NCI-H524 treated with DMSO at 0.1 percent for 48 hours (cell line): ENCODE measurements around the gene GRIA4.
A peak's percentile ranks its signal among the peaks of the same experiment; 100 is the strongest.

ENCODE experiments used
- DNase-seq: peaks from one replicate; lab custom pipeline; 2025; lab: John Stamatoyannopoulos, UW

Gene GRIA4

DNA sequence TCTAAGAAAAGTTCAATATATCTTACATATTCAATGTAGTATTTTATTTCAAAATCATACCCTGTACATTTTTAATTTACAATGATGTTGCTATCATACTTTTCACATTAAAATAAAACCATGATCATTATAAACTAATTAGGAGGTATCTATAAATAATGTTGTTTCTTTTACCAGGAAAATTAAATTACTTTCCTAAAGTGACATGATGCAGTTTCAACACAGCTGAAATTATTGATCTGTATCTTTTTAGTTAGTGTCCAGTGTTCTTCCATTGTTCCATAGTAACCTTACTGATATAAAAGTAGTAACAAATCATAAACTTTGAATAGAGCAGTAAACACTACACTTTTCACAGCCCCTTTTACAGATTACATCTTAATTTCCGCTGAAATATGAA is 29.7 kb downstream of the GRIA4 start:
- no peak for DNase-seq

DNA sequence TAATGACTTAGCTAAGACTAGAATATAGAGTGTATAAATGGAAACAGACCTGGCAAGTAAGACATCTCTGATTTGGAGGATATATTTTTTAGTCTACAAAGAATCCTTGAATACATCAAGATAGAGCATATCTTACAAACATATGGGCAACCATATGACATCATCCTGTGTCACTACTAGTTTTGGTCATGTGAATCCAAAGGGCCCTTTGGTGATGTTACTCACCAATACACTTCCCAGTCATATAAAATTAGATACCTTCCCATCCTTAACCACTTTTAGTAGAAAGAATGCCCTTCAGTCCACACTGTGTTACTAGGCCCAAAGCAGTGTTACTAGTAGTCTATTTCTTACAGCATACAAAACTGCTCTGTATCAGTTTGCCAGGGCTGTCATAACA is 31.6 kb downstream of the GRIA4 start:
- no peak for DNase-seq

DNA sequence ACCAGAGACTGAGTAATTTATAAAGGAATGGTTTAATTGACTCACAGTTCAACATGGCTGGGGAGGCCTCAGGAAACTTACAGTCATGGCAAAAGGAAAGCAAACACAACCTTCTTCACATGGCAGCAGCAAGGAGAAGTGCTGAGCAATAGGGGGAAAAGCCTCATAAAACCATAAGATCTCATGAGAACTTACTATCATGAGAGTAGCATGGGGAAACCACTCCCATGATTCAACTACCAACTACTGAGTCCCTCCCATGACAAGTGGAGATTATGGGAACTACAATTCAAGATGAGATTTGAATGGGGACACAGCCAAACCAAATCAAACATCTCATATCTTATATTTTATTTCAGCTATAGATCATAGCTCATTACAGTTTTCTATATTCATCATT is 33.0 kb downstream of the GRIA4 start:
- DNase-seq, result no peak

DNA sequence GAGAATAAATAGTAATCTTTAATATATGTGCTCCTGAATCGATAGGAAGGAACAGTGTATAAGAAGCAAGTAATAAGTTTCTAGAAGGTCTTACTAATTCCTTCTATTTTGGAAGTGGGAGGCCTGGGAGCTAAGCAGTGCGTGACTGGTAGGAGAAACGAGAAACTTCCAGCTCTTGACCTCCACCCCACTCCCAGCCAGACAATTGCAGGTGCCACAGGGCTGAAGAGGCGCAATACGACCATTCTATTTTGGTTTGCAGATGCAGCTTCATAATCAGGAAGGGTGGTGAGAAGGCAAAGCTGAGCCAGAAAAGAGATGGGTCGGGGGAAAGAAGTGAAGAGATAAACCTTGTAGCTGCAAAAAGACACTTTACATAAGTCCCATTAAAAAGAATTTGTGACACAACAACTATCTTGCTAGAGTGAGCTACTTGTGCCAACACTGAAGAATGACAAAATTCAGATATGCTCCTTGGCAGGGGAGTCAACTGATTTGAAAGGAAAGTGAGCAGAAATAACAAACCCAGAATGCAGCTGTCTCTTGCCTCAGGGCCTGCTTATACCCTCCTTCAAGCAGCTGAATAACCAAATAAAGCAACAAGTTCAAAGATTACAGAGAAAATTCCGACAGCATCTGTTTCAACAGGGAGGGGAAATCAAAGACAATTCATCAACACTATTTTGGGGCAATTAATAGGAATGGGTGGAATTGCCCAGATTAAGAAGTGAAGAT is 35.1 kb downstream of the GRIA4 start:
- no peak for DNase-seq

DNA sequence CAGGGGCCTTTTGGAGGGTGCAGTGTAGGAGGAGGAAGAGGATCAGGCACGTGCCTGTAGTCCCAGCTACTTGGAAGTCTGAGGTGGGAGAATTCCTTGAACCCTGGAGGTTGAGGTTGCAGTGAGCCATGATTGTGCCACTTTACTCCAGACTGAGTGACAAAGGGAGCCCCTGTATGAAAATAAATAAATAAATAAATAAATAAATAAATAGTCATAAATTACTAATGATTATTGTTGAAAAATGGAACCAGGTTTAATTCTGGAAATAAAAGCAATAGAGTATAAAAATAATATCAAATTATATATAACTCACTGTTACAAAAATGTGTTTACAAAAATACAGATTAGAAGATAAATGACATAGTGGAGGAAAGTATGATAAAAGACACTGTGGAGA is 37.9 kb downstream of the GRIA4 start:
- DNase-seq, result no peak

DNA sequence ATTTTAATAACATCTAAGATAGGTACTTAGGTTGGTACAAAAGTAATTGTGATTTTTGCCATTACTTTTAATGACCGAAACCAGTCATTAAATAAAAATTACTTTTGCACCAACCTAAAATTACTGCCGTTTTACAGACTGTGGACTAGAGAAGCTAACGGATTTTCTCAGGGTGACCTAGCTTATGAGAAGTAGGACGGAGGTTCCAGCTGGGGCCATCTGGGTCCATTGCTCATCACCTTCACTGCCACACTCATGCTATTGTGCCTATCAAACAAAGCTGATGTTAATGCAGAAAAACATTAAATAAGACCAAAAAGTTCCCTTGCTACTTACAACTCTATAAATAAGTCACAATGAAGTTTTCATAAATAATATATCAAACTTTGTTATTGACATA is 38.9 kb downstream of the GRIA4 start:
- DNase-seq, result no peak

DNA sequence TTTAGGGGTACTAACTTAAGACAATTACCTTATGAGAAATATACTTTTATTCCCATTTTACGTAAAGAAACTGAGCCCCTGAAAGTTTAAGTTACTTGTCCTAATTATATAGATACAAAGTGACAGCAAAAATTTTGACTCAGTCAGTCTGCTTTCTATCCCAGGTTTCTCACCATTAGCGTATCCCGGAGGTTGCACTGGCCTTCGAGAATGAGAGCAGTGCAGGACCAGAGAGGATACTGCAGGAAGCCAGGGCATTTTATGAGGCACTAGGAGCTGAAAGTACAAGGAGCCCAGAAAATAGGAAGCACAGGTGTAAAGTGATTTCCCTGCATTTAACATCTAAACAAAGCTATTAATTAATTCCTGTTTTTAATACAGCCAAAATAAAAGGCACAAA is 55.4 kb downstream of the GRIA4 start:
- no peak for DNase-seq

DNA sequence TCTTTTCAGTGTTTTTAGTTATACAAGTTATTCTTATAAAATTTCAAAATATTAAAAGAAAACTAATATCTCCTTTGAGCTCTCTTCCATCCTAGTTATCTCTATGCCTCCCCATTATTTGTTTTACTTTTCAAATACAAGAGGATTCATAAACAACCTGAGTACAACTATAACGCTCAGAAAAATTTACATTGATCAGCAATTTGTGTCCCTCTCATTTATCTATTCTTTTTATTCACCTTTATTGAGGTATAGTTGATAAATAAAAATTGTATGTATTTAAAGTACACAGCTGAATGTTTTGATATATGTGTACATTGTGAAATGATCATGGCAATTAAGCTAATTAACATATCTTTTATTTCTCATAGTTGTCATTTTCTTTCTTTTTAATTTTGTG is 57.6 kb downstream of the GRIA4 start:
- DNase-seq, result no peak

DNA sequence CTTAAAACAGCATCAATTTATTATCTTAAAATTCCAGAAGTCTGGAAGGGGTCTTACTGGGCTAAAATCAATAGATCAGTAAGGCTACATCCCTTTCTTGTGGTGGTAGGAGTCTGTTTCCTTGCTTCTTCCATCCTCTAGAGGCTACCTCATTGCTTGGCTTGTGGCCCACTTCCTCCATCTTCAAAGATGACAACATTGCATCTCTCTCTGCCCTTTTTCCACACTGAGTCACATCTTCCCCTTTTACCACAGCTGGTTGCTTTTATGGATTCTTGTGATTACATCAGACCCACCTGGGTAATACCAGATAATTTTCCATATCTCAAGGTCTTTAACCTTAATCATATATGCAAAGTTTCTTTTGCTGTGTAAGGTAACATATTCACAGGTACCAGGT is 60.9 kb downstream of the GRIA4 start:
- no peak for DNase-seq

DNA sequence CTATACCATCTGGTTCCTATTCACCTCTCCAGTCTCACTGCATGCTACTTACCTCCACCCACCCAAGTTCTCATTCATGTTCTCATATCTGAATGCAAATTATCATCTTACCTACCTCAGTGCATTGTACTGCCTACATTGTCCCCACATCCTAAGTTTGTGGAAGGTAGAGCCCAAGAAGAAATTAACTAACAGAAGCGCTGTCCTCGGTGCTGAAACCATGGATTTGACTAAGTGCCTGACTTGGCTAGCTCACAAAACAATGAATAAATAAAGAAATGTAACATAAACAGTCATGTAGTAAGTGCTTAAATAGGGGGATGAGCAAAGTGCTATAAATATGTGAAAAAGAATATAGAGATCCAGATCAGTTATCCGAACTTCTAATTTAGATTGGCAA is 63.2 kb downstream of the GRIA4 start:
- DNase-seq, result no peak

DNA sequence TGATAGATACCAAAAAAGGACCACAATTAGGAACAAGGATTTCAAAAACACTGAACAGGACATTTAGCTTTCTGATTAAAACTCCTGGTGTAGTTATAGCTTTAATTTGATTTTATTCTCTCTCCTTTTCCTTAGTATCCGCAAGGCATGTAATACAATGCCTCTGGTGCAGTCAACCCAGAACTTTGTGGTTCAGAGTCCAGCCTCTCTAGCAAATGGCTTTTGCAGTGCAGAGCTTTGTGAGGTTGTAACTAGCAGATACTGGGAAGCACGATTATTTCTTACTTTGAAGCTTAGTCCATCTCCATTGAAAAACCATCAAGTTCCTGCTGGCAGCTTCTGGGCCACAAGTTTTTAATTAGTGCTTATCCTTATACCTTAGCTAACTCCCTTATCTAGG is 79.8 kb downstream of the GRIA4 start:
- DNase-seq, result no peak

DNA sequence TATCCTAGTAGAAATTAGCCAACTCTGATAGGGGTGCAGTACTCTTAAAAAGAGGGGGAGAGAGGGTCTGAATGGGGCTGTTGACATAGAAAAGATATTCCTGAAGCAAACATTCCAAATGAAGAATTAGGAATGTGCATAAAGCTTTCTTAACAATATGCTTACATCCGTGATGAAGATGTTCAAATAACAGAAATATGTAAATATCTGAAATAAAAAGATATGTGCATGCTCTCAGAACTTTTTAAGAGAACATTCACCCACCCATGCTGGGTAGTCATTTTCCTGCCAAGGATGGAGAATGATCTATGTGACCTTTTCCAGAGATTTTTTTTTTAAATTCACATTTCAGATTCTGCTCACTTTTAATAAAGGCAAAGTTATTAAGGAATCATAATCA is 80.6 kb downstream of the GRIA4 start:
- no peak for DNase-seq

DNA sequence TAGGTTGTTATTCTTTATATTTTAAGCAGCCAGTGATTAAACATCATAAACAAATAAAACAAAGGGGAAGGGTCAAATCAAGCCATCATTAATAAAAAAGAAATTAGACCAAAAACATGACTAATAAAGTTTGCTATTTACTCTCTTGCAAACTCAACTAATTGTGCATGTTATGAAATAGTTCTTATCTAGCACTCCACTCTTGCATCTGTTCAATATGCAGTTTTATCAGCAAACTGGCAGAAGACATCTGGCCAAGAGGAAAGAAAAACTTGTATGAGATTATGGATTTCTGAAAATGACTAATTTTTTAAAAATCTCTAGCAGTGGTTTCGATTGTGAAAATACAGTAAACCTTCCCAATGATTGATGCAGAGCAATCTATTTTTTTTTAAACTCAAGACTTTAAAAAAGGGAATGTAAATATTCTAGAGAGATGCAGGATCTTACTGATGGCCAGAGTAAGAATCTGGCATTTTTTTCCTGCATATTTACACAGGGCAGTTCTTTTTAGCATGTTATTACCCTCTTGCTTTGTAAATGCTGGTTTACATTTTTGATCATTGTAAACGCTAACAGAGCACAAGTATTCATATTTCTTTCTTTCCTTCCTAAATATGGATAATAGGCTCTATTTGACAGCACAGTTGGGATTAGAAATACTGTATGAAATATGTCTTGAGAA is 83.3 kb downstream of the GRIA4 start:
- DNase-seq, result no peak

DNA sequence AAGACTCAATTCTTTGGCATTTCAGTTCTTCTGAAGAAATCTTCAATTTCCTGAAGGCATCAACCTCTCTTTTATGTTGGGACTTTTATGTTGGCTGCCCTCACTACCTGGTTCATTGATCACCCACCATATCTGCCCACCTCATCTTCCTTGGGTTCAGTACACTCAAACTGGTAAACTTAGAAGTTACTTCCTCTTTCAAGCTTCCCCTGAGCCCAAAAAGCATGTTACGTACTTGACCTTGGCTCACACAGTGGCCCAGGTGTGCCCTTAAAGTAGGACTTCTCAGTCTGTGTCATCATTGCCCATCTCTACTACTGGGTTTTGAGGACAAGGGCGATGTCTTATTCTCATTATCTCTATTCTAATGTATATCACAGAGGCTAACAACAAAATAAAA is 86.1 kb downstream of the GRIA4 start:
- no peak for DNase-seq

DNA sequence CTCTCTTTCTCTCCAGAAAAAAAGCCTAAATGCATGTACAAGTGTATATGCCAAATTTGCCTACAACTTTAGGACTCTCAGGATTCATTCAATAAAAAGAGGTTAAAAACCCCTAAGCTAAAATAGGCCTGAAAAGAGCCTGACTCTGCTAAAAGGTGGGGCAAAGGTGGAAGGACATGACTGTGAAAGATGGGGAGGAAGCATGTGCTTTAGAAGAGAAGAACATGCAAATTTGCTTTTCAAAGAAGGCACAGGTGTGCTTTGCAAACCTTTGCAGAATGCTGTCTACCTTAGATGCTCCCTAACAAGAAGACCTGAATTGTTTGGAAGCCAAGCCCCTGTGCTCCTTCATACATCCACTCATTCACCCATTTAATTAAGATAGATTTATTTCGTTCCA is 87.4 kb downstream of the GRIA4 start:
- no peak for DNase-seq

DNA sequence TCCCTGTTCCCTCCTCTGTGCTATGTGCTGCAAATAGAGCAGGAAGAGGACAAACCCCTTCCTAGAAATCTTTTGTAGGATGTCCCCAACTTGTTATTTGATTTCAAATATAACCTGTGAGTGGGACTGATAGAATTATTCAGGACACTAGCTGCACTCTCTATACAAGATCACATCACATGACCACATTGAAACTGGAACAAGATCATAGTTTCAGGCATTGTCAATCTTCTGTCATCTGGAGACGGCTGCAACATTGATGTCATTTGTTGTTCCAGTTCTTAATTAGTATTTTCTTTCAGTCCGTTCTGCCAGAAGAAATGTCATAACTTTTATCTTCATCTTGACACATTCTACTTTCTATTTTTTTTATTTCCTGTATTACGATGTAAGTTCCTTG is 89.3 kb downstream of the GRIA4 start:
- DNase-seq, result no peak

DNA sequence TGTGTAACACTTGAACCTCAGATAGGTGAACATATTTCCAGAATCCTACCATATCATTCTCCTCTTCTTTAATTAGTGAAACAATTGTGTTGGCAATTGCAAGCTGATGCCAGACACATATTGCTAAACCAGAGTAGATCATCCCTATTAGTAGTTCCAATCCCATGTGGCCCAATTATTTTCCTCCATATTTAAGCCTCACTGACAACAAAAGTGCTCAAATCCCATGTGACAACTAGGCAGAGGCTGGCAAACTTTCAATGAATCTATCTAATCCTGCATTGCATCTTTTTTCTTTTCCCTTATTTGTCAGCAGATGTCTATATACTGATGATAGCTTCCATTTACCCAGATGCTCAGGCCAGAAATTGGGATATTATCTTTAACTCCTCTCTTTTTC is 90.4 kb downstream of the GRIA4 start:
- DNase-seq, result no peak

DNA sequence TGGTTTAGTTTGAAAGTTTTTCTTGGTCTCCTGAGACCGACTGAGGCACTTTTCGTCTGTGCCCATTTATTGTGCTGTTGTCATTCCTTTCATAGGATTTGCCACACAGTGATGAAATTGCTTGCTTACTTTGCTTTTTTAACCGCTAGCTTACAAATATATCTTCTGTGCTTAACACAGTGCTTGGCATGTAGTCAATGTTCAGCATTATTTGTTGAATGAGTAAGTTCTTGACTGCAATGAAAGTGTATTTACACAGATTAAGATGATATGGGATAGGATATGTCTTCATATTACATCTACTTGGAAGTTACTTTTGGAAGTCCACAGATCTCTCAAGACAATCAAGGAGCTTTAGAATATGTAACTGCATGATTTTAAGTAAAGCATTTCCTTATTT is 91.2 kb downstream of the GRIA4 start:
- no peak for DNase-seq

DNA sequence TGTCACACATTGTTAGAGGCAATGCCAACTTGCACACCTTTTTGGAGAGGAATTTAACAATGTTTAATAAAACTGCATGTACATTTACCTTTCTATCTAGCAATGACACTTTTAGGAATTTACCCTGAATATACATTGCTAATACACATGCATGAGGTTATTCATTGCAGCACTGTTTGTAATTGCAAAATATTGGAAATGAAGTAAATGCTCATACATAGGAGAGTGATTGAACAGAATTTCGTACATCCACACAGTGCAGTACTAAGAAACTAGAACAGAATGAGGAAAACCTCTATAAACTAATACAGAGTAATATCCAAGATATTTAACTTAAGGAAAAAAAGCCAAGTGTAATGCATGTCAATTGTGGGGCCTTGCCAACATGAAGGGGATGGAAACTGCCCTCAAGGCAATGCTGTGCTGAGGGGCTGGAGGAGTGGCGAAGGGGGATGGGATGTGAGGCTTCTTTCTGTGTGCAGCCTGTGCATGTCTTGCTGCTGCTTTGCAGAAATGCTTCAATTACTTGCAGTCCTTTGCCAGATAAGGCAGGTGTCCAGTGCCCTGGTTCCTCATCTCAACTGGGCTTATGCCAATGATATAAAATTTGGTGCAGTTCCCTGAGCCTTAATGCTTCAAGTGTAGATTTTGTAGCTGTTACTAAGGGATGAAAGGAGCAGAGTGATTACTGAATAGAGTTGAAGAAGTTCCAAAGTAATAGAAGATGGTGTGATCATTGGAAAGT is 96.1 kb downstream of the GRIA4 start:
- no peak for DNase-seq

DNA sequence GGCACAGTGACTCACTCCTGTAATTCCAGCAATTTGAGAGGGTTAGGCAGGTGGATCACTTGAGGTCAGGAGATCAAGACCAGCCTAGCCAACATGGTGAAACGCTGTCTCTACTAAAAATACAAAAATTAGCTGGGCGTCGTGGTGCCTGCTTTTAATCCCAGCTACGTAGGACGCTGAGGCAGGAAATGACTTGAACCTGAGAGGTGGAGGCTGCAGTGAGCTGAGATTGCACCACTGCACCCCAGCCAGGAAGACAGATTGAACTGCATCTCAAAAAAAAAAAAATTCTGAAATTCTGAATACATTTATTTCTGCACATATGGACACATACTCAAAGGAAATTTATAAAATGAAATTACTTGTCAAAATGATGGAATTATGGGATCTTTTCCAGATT is 103.2 kb downstream of the GRIA4 start:
- no peak for DNase-seq

DNA sequence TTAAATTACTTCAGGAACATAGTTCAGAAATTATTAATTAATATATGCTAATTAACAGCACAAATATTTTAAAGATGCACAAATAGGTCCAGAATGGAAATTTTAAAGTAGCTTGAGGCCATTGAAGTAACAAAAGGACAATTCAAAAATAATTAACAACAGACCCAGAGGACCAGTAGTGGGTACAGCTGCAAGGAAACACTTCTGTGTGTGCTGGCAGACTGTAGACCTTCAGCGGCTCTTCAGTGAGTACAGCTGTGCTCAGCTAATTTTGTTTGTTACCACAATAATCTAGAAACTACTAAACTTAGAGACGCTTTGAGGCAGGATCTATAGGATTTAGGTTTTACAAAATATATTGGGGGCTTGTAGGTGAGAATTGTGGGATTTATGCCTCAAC is 103.8 kb downstream of the GRIA4 start:
- DNase-seq, result no peak

DNA sequence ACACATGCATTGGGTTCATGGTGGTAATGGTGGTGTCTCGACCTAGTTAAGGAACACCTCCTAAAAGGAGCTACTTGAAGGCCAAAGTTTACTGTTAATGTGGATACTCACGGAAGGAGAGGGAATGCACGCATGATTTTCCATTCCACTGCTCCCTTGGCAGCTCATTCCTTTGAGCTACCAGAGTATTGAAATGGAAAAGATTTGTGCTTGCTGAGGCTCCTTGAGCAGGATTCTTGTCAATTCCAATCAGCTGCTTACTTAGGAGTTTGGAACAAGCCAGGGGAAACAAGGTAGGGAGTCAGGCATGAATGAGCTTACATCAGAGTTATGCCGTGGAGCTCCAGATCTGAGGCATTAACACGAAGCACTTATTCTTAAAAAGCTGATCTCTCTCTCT is 108.8 kb downstream of the GRIA4 start:
- no peak for DNase-seq

DNA sequence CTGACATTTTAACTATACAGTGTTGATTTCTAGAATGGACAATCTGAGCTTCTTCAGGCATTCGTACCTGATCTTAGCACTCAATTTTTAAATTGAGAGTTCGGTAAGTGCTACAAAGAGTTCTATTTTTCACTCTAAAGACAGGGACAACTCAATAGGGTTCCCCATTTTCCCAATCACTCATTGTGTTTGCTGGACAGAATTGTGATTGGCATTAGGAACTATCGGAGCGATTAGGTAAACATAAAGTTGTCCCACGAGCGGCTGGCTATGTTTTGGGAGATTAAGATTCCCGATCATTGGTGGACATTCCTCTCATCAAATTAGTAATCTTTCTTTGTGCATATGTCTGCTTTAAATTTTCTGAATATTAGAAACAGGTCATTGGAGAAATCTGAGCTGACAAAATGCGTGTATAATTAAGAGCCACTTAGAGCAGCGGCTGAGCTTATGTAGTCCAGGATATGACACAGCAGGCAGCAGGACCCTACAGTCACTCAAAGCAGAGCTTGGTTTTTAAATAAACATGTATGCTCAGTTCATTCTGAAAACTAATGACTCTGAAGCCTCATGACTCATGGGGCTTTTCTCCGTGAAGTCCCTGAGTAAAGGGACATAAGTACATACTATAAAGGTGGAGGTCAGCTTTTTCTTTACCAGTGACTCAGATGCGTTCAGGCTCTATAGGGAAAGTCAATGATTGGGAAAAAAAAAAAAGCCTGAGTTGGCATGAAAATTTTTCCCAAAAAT is 109.4 kb downstream of the GRIA4 start:
- peak; percentile 29 for DNase-seq
